ENCODE results near the gene SUCLG2.

The SUCLG2 gene

DNA sequence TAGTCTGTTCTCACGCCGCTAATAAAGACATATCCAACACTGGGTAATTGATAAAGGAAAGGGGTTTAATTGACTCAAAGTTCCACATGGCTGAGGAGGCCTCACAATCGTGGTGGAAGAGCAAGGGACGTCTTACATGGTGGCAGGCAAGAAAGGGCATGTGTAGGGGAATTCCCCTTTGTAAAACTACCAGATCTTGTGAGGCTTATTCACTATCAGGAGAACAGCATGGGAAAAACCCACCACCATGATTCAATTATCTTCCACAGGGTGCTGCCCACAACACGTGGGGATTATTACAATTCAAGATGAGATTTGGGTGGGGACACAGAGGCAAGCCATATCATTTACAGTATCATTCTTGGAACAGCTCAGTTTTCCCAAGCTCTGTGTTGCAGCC is 268.0 kb downstream of the SUCLG2 start:
- ATAC-seq, result no peak
- TF ChIP-seq RARB (CRISPR knock-in tag; IDR thresholded peaks at IDR 0.05), result no peak
- TF ChIP-seq ZNF8 (CRISPR knock-in tag; IDR thresholded peaks at IDR 0.05), result no peak
- no peak for TF ChIP-seq BACH2 (CRISPR knock-in tag; IDR thresholded peaks at IDR 0.05; ENCODE audit: borderline replicate concordance)
- TF ChIP-seq, protein P1, sequence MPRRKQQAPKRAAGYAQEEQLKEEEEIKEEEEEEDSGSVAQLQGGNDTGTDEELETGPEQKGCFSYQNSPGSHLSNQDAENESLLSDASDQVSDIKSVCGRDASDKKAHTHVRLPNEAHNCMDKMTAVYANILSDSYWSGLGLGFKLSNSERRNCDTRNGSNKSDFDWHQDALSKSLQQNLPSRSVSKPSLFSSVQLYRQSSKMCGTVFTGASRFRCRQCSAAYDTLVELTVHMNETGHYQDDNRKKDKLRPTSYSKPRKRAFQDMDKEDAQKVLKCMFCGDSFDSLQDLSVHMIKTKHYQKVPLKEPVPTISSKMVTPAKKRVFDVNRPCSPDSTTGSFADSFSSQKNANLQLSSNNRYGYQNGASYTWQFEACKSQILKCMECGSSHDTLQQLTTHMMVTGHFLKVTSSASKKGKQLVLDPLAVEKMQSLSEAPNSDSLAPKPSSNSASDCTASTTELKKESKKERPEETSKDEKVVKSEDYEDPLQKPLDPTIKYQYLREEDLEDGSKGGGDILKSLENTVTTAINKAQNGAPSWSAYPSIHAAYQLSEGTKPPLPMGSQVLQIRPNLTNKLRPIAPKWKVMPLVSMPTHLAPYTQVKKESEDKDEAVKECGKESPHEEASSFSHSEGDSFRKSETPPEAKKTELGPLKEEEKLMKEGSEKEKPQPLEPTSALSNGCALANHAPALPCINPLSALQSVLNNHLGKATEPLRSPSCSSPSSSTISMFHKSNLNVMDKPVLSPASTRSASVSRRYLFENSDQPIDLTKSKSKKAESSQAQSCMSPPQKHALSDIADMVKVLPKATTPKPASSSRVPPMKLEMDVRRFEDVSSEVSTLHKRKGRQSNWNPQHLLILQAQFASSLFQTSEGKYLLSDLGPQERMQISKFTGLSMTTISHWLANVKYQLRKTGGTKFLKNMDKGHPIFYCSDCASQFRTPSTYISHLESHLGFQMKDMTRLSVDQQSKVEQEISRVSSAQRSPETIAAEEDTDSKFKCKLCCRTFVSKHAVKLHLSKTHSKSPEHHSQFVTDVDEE (CRISPR knock-in tag; IDR thresholded peaks at IDR 0.05), result no peak
- TF ChIP-seq ZNF70 (CRISPR knock-in tag; IDR thresholded peaks at IDR 0.05), result no peak
- no peak for TF ChIP-seq ISL1 (CRISPR knock-in tag; IDR thresholded peaks at IDR 0.05)
- no peak for TF ChIP-seq ZFP30 (CRISPR knock-in tag; IDR thresholded peaks at IDR 0.05)
- TF ChIP-seq, protein P2, sequence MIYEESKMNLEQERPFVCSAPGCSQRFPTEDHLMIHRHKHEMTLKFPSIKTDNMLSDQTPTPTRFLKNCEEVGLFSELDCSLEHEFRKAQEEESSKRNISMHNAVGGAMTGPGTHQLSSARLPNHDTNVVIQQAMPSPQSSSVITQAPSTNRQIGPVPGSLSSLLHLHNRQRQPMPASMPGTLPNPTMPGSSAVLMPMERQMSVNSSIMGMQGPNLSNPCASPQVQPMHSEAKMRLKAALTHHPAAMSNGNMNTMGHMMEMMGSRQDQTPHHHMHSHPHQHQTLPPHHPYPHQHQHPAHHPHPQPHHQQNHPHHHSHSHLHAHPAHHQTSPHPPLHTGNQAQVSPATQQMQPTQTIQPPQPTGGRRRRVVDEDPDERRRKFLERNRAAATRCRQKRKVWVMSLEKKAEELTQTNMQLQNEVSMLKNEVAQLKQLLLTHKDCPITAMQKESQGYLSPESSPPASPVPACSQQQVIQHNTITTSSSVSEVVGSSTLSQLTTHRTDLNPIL (CRISPR knock-in tag; IDR thresholded peaks at IDR 0.05; ENCODE audit: low read depth), result no peak
- TF ChIP-seq ZFP3 (CRISPR knock-in tag; IDR thresholded peaks at IDR 0.05), result no peak
- TF ChIP-seq OSR1 (CRISPR knock-in tag; IDR thresholded peaks at IDR 0.05), result no peak

DNA sequence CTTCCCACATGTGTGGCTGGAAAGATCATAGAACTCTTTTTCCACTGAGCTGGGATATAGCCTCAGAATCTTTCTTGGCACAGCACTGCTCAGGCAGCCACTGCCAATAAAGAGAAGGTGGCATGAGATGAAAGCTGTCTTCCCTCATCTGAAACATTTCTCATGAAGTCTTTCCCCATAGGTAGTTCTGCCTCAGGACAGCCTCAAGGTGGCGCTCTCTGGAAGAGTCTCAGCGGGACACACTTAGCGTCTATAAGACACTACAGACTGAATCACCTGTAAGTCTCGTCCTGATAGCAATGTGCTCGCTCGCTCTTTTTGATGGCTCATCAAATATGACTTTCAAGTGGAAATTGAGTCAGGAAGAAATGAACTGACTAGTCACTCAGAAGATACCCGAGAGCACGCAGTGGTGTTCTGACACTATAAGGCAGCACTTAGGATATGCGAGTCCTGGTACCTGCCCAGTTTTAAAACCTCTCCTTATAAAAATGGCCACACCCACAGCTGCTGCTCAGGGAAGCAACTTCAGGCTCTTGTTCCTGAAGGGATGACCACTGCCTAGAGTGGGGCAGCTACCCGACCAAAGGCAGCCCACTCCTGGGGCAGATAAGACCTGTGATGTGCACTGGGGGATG is 269.5 kb downstream of the SUCLG2 start:
- peak; percentile 94 for ATAC-seq

DNA sequence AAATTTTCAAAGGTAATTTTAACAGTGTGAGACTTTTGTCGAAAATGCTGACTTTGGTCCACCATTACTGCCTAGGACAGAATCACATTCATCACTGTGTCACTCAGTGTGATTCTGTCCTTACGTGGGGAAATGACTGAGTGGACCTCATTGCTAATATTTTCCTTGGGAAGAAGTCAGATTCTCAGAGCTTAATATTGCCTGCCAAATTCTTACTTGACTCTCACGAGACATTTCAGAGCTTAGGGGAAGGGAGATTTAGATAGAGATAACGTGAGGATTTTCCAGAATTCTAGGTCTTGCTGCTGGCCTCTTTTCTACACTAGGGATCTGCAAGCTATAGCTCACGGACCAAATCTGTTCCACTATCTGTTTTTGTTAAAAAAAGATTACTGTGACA is 270.4 kb downstream of the SUCLG2 start:
- no peak for ATAC-seq
- TF ChIP-seq ZC3H10 (CRISPR knock-in tag; IDR thresholded peaks at IDR 0.05) (no peak), SNAI2 (CRISPR knock-in tag; IDR thresholded peaks at IDR 0.05) (no peak), ZNF70 (CRISPR knock-in tag; IDR thresholded peaks at IDR 0.05) (no peak), BACH2 (CRISPR knock-in tag; IDR thresholded peaks at IDR 0.05; ENCODE audit: borderline replicate concordance) (no peak), CSDC2 (CRISPR knock-in tag; IDR thresholded peaks at IDR 0.05) (no peak), ARNTL (CRISPR knock-in tag; IDR thresholded peaks at IDR 0.05; ENCODE audit: borderline replicate concordance, low read depth) (no peak), ZNF8 (CRISPR knock-in tag; IDR thresholded peaks at IDR 0.05) (no peak), ESRRG (CRISPR knock-in tag; IDR thresholded peaks at IDR 0.05) (no peak), ISL1 (CRISPR knock-in tag; IDR thresholded peaks at IDR 0.05) (no peak), RARB (CRISPR knock-in tag; IDR thresholded peaks at IDR 0.05) (no peak), ZFP30 (CRISPR knock-in tag; IDR thresholded peaks at IDR 0.05) (no peak), PPARA (CRISPR knock-in tag; IDR thresholded peaks at IDR 0.05; ENCODE audit: borderline replicate concordance) (no peak), TCF4 (CRISPR knock-in tag; IDR thresholded peaks at IDR 0.05; ENCODE audit: borderline replicate concordance) (no peak), ZNF565 (CRISPR knock-in tag; conservative IDR thresholded peaks at IDR 0.05; ENCODE audit: low read depth) (no peak), GLIS3 (CRISPR knock-in tag; IDR thresholded peaks at IDR 0.05) (no peak)

More for the DNA sequence above, 269.5 kb downstream of the SUCLG2 start:
- TF ChIP-seq, protein P2 (CRISPR knock-in tag; IDR thresholded peaks at IDR 0.05; ENCODE audit: low read depth), result no peak
- TF ChIP-seq ARNTL (CRISPR knock-in tag; IDR thresholded peaks at IDR 0.05; ENCODE audit: borderline replicate concordance, low read depth), result no peak
- TF ChIP-seq ZC3H10 (CRISPR knock-in tag; IDR thresholded peaks at IDR 0.05), result no peak
- TF ChIP-seq BACH2 (CRISPR knock-in tag; IDR thresholded peaks at IDR 0.05; ENCODE audit: borderline replicate concordance), result no peak
- no peak for TF ChIP-seq CSDC2 (CRISPR knock-in tag; IDR thresholded peaks at IDR 0.05)
- no peak for TF ChIP-seq ZNF70 (CRISPR knock-in tag; IDR thresholded peaks at IDR 0.05)
- no peak for TF ChIP-seq ZFP3 (CRISPR knock-in tag; IDR thresholded peaks at IDR 0.05)
- no peak for TF ChIP-seq ZNF565 (CRISPR knock-in tag; conservative IDR thresholded peaks at IDR 0.05; ENCODE audit: low read depth)
- TF ChIP-seq ZFP30 (CRISPR knock-in tag; IDR thresholded peaks at IDR 0.05), result no peak
- TF ChIP-seq ZNF8 (CRISPR knock-in tag; IDR thresholded peaks at IDR 0.05), result no peak
- TF ChIP-seq, protein P3, sequence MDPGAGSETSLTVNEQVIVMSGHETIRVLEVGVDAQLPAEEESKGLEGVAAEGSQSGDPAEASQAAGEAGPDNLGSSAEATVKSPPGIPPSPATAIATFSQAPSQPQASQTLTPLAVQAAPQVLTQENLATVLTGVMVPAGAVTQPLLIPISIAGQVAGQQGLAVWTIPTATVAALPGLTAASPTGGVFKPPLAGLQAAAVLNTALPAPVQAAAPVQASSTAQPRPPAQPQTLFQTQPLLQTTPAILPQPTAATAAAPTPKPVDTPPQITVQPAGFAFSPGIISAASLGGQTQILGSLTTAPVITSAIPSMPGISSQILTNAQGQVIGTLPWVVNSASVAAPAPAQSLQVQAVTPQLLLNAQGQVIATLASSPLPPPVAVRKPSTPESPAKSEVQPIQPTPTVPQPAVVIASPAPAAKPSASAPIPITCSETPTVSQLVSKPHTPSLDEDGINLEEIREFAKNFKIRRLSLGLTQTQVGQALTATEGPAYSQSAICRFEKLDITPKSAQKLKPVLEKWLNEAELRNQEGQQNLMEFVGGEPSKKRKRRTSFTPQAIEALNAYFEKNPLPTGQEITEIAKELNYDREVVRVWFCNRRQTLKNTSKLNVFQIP (CRISPR knock-in tag; IDR thresholded peaks at IDR 0.05; ENCODE audit: borderline replicate concordance, low read depth), result no peak
- TF ChIP-seq PPARA (CRISPR knock-in tag; IDR thresholded peaks at IDR 0.05; ENCODE audit: borderline replicate concordance), result no peak
- TF ChIP-seq RARB (CRISPR knock-in tag; IDR thresholded peaks at IDR 0.05), result no peak

Data from SK-N-SH treated with all-trans-retinoic acid at 6 μM for 48 hours (cell line).